ENCODE data around the gene TRMT112.

TRMT112 gene

DNA sequence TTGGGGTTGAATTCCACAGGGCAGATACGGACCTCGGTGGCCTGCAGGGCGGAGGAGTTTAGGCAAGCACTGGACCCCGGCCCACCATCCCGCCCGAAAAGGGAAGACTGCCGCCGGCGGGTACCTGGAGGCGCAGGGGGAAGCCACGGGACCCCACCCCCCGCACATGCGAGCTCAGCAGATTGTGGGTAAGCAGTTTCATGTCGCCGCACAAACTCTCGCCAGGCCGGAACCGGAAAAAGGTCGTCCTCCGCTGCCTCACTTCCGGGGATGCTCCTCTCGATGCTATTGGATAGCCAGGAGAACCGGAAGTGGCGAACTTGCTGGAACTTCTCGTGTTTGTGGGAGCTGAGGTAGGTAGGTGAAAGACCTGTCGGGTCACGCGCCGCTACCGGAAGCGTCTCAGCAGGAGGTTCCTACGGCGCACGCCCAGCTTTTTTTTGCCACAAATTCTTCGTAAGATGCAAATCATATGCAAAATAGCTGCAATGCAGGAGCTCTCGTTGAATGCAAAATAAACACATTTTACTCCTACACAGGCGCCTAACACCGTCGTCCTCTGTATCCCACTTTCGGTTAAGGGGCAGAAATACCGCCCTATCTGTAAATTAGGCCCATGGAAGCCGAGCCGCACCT is at the start of gene TRMT112:
TRMT112 (minus strand) TSS at position 235 of the 636 bp plus-strand sequence; CDS start at position 202, 33 bp downstream.
- peaks cover 50% of the 10 kb centered on the region for H3K36me3 ChIP-seq (ENCODE audit: control insufficient read depth, insufficient read depth, low read length)
- peak within 1 kb of the TSS; percentile 87 for H3K4me3 ChIP-seq (ENCODE audit: low read depth, low read length)
- H3K27ac ChIP-seq (ENCODE audit: low read depth, low read length) = peak within 1 kb of the TSS; percentile 100
- H3K9me3 ChIP-seq (ENCODE audit: control insufficient read depth, insufficient read depth, low read length) = no peaks in the 10 kb centered on the region
- peak within 1 kb of the TSS; percentile 86 for H3K9ac ChIP-seq (ENCODE audit: low read depth, low read length)
- no peaks in the 10 kb centered on the region for H3K27me3 ChIP-seq (ENCODE audit: control insufficient read depth, insufficient read depth, low read length)
- H3K4me1 ChIP-seq (ENCODE audit: control insufficient read depth, insufficient read depth, low read length) = peaks cover 14% of the 10 kb centered on the region

DNA sequence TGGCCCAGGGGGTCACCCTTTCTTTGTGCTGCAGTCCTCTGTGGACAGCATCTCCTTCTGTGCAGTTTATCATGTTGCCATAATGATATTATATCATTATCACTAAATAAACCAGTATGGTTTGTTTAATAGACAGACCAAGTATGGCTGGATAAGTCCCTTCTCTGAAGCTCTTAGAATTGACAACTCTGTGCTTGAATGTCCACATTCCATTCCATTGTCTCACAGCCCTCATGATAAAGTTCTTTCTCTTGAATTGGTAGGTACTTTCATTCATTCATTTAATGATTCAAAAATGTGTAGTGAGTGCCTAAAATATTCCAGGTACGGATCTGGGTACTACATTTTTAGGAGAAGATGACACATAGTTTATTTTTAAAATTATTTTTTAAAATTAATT is 49.4 kb upstream of the TRMT112 start:
- Histone ChIP-seq H3K27me3 (ENCODE audit: control insufficient read depth, insufficient read depth, low read length) (no peaks in the 10 kb centered on the region), H3K9ac (ENCODE audit: low read depth, low read length) (no peak overlapping the region), H3K27ac (ENCODE audit: low read depth, low read length) (no peak overlapping the region), H3K9me3 (ENCODE audit: control insufficient read depth, insufficient read depth, low read length) (no peaks in the 10 kb centered on the region), H3K4me1 (ENCODE audit: control insufficient read depth, insufficient read depth, low read length) (no peaks in the 10 kb centered on the region), H3K36me3 (ENCODE audit: control insufficient read depth, insufficient read depth, low read length) (peaks cover 43% of the 10 kb centered on the region), H3K4me3 (ENCODE audit: low read depth, low read length) (no peak overlapping the region)

DNA sequence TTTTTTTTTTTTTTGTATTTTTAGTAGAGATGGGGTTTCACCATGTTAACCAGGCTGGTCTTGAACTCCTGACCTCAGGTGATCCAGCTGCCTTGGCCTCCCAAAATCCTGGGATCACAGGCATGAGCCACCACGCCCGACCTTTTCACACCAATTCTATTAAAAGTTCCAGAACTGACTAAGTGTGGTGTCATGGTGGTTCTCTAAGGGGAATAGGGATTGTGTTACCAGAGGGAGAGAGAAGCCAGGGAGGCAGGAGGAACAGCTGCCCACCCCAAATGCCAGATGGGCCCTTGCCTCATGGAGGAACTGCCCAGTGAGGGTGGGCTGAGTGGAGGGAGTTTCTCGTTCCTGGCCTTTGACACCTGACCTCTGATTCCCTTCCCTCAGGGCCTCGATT is 47.6 kb upstream of the TRMT112 start:
- H3K4me3 ChIP-seq (ENCODE audit: low read depth, low read length) = no peak overlapping the region
- H3K9ac ChIP-seq (ENCODE audit: low read depth, low read length) = no peak overlapping the region
- no peak overlapping the region for H3K27ac ChIP-seq (ENCODE audit: low read depth, low read length)
- H3K9me3 ChIP-seq (ENCODE audit: control insufficient read depth, insufficient read depth, low read length) = no peaks in the 10 kb centered on the region
- peaks cover under 1% of the 10 kb centered on the region; the same call in 1 of the 2 replicates for H3K4me1 ChIP-seq (ENCODE audit: control insufficient read depth, insufficient read depth, low read length)
- peaks cover 55% of the 10 kb centered on the region for H3K36me3 ChIP-seq (ENCODE audit: control insufficient read depth, insufficient read depth, low read length)
- H3K27me3 ChIP-seq (ENCODE audit: control insufficient read depth, insufficient read depth, low read length) = no peaks in the 10 kb centered on the region

DNA sequence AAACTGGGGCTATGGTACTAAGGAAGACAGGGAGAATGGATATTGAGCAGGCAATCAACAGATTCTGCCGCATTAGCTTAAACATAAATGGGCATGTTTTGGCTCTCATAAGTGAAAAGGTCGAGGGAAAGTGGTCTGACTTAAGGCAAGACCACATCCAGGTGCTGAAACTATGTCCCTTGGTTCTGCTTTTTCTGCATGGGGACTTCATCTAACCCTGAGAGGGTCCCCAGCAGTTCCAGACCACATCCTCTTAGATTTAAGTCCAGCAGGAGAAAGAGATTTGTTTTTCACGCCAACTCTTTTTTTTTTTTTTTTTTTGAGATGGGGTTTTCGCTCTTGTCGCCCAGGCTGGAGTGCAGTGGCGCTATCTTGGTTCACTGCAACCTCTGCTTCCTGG is 47.1 kb upstream of the TRMT112 start:
- no peak overlapping the region for H3K9ac ChIP-seq (ENCODE audit: low read depth, low read length)
- H3K4me3 ChIP-seq (ENCODE audit: low read depth, low read length) = no peak overlapping the region
- H3K36me3 ChIP-seq (ENCODE audit: control insufficient read depth, insufficient read depth, low read length) = peaks cover 55% of the 10 kb centered on the region
- H3K4me1 ChIP-seq (ENCODE audit: control insufficient read depth, insufficient read depth, low read length) = peaks cover 4% of the 10 kb centered on the region; the same call in 1 of the 2 replicates
- H3K9me3 ChIP-seq (ENCODE audit: control insufficient read depth, insufficient read depth, low read length) = no peaks in the 10 kb centered on the region
- no peaks in the 10 kb centered on the region for H3K27me3 ChIP-seq (ENCODE audit: control insufficient read depth, insufficient read depth, low read length)
- no peak overlapping the region for H3K27ac ChIP-seq (ENCODE audit: low read depth, low read length)

DNA sequence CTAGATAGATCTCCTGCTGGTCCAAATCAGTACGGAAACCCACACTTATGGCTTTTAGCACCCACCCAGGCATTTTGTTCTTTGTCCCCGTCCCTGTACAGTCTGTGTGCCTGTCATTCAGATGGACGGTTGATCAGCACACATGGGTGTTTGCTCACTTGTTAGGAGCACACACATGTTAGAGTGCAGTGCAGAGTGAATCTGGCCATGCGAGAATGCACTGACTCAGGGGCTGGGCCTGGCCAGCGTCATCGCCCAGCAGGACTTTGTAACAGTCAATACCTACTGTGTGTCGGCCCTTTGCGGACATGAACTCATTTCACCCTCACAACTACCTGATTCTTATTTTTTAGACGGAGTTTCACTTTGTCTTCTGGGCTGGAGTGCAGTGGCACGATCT is 45.0 kb upstream of the TRMT112 start:
- no peaks in the 10 kb centered on the region for H3K9me3 ChIP-seq (ENCODE audit: control insufficient read depth, insufficient read depth, low read length)
- H3K9ac ChIP-seq (ENCODE audit: low read depth, low read length) = no peak overlapping the region
- H3K27ac ChIP-seq (ENCODE audit: low read depth, low read length) = no peak overlapping the region
- no peak overlapping the region for H3K4me3 ChIP-seq (ENCODE audit: low read depth, low read length)
- peaks cover 50% of the 10 kb centered on the region for H3K36me3 ChIP-seq (ENCODE audit: control insufficient read depth, insufficient read depth, low read length)
- peaks cover 12% of the 10 kb centered on the region for H3K4me1 ChIP-seq (ENCODE audit: control insufficient read depth, insufficient read depth, low read length)
- H3K27me3 ChIP-seq (ENCODE audit: control insufficient read depth, insufficient read depth, low read length) = no peaks in the 10 kb centered on the region

DNA sequence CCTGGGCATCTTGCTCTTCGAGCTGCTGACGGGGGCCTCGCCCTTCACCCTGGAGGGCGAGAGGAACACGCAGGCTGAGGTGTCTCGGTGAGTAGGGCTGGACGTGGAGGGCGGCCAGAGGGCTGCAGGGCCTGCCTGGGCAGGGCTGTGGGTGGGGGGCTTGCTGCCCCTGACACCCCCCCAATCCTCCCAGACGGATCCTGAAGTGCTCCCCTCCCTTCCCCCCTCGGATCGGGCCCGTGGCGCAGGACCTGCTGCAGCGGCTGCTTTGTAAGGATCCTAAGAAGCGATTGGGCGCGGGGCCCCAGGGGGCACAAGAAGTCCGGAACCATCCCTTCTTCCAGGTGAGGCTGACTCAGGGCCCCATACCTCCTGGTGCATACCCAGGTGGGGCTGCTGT is 44.3 kb upstream of the TRMT112 start:
- Histone ChIP-seq H3K4me1 (ENCODE audit: control insufficient read depth, insufficient read depth, low read length) (peaks cover 16% of the 10 kb centered on the region), H3K27me3 (ENCODE audit: control insufficient read depth, insufficient read depth, low read length) (no peaks in the 10 kb centered on the region), H3K9me3 (ENCODE audit: control insufficient read depth, insufficient read depth, low read length) (no peaks in the 10 kb centered on the region), H3K4me3 (ENCODE audit: low read depth, low read length) (no peak overlapping the region), H3K36me3 (ENCODE audit: control insufficient read depth, insufficient read depth, low read length) (peaks cover 45% of the 10 kb centered on the region), H3K9ac (ENCODE audit: low read depth, low read length) (no peak overlapping the region), H3K27ac (ENCODE audit: low read depth, low read length) (no peak overlapping the region)

DNA sequence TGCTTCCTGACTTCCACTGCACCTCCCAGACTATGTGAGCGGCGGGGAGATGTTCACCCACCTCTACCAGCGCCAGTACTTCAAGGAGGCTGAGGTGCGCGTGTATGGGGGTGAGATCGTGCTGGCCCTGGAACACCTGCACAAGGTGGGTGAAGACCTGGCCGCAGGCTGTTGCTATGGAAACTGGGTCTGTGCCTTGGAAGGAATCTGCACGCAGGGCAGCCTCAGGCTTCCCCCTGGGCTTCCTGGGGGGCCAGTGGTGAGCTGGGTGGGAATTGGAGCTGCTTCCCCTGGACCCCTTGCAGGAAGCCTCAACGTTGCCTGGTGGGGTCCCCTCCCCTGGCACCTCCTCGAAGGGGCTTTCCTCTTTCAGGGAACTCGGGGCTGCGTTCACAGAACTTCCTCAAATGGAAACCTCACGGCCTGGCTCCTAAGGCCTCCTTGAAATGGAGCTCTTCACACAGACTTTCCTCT is 43.1 kb upstream of the TRMT112 start:
- Histone ChIP-seq H3K9ac (ENCODE audit: low read depth, low read length) (no peak overlapping the region), H3K9me3 (ENCODE audit: control insufficient read depth, insufficient read depth, low read length) (no peaks in the 10 kb centered on the region), H3K36me3 (ENCODE audit: control insufficient read depth, insufficient read depth, low read length) (peaks cover 41% of the 10 kb centered on the region), H3K4me1 (ENCODE audit: control insufficient read depth, insufficient read depth, low read length) (peaks cover 18% of the 10 kb centered on the region), H3K27me3 (ENCODE audit: control insufficient read depth, insufficient read depth, low read length) (no peaks in the 10 kb centered on the region), H3K27ac (ENCODE audit: low read depth, low read length) (no peak overlapping the region), H3K4me3 (ENCODE audit: low read depth, low read length) (no peak overlapping the region)

DNA sequence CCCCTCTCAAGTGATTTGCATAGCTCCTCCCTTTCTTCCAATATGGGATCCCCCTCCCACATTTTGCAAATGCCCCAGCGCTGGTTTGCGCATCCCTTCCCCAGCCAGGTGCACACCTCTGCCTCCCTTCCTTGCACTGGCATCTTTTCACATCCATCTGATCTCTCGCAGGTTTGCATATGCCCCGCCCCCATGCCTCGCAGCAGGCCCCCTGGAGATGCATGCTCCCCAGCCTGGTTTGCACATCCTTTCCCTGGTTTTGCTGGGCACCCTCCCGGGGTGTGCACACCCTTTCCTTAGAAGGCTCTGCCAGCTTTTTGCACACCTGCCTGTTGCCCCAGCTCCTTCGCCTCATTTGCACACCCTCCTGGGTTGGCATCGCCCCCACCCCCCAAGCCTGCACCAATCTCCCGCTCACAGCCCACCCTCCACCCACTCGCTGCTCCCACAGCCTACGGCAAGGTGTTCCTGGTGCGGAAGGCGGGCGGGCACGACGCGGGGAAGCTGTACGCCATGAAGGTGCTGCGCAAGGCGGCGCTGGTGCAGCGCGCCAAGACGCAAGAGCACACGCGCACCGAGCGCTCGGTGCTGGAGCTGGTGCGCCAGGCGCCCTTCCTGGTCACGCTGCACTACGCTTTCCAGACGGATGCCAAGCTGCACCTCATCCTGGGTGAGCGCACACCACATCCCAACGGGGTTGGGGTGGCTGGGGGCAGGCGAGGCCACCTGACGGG is 42.5 kb upstream of the TRMT112 start:
- Histone ChIP-seq H3K4me3 (ENCODE audit: low read depth, low read length) (peak overlapping the region; percentile 81), H3K36me3 (ENCODE audit: control insufficient read depth, insufficient read depth, low read length) (peaks cover 35% of the 10 kb centered on the region), H3K9me3 (ENCODE audit: control insufficient read depth, insufficient read depth, low read length) (no peaks in the 10 kb centered on the region), H3K9ac (ENCODE audit: low read depth, low read length) (no peak overlapping the region), H3K27me3 (ENCODE audit: control insufficient read depth, insufficient read depth, low read length) (no peaks in the 10 kb centered on the region), H3K4me1 (ENCODE audit: control insufficient read depth, insufficient read depth, low read length) (peaks cover 21% of the 10 kb centered on the region), H3K27ac (ENCODE audit: low read depth, low read length) (no peak overlapping the region)

DNA sequence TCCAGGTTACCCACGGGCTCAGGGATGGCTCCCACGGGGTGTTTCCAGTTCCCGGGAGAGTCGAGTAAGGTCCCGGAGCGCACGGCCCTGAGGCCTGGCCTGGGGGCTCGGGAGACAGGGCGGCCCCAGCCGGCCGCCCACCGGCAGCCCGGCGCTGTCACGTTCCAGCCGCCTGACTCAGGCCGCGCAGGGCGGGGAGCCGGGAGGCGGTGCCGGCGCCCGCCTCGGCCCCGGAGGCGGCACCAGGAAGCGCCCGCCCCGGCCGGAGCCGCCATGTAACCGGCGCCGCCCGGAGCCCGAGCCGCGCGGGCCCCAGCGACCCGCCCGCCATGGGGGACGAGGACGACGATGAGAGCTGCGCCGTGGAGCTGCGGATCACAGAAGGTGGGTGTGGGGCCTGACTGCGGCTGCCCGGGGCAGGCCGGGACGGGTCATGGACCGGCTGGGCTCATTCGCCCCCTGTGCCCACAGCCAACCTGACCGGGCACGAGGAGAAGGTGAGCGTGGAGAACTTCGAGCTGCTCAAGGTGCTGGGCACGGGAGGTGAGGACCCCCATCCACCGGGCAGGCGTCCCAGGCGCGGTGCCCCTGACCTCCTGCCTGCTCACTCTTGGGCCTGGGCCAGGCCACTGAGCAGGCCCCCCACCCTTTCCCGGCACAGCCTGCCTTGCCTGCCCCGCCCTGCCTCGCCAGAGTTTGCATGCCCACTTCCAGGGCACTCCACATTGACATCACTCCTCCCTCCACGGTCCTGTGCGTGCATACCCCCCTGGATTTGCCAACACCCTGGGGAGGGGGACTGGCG is 41.8 kb upstream of the TRMT112 start, which contains the start of gene RPS6KA4:
RPS6KA4 (plus strand) TSS at position 256 of the 805 bp plus-strand sequence; CDS start at position 330, 74 bp downstream.
- Histone ChIP-seq H3K9me3 (ENCODE audit: control insufficient read depth, insufficient read depth, low read length) (no peaks in the 10 kb centered on the region), H3K4me1 (ENCODE audit: control insufficient read depth, insufficient read depth, low read length) (peaks cover 21% of the 10 kb centered on the region), H3K9ac (ENCODE audit: low read depth, low read length) (peak within 1 kb of the TSS; percentile 69), H3K36me3 (ENCODE audit: control insufficient read depth, insufficient read depth, low read length) (peaks cover 32% of the 10 kb centered on the region), H3K27ac (ENCODE audit: low read depth, low read length) (peak within 1 kb of the TSS; percentile 57), H3K4me3 (ENCODE audit: low read depth, low read length) (peak within 1 kb of the TSS; percentile 81), H3K27me3 (ENCODE audit: control insufficient read depth, insufficient read depth, low read length) (no peaks in the 10 kb centered on the region)

DNA sequence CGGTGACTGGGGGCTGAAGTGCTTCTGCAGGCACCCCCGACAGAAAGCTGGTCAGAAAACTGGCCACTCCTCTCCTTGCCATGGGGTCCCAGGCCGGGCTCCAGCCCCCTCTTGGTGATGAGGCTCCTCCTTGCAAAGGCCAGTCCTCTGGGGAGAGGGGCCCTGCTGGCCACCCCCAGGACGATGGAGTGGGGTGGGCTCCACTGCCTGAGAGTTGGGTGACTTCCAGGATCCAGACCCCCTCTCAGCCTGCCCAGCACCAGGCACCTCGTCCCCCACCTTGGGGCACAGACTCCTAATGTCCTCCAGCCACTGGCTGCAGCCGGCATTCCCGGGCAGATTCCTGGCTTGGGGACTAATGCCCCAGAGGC is 41.2 kb upstream of the TRMT112 start:
- H3K4me1 ChIP-seq (ENCODE audit: control insufficient read depth, insufficient read depth, low read length) = peaks cover 21% of the 10 kb centered on the region
- peaks cover 27% of the 10 kb centered on the region for H3K36me3 ChIP-seq (ENCODE audit: control insufficient read depth, insufficient read depth, low read length)
- no peak overlapping the region for H3K9ac ChIP-seq (ENCODE audit: low read depth, low read length)
- peak overlapping the region; percentile 81 for H3K4me3 ChIP-seq (ENCODE audit: low read depth, low read length)
- H3K9me3 ChIP-seq (ENCODE audit: control insufficient read depth, insufficient read depth, low read length) = no peaks in the 10 kb centered on the region
- H3K27ac ChIP-seq (ENCODE audit: low read depth, low read length) = peak overlapping the region; percentile 57
- no peaks in the 10 kb centered on the region for H3K27me3 ChIP-seq (ENCODE audit: control insufficient read depth, insufficient read depth, low read length)

Data from HUES48 (cell line).